ENCODE data around the gene KLF13. TPM values are rescaled to one million over a fixed set of nuclear protein-coding genes. Genes with fewer than 3 reads are reported as not detected.

The KLF13 gene
- polyA plus RNA-seq, 4 donors = 63.4 to 84.7 (median 71.2) TPM

- DNase-seq (ENCODE audit: low read depth in 4 of 4, low spot score in 2 of 4) = no peak
Measured at GRCh38 chr15:31397851-31398661, 71.4 kb downstream of the KLF13 start.

DNA sequence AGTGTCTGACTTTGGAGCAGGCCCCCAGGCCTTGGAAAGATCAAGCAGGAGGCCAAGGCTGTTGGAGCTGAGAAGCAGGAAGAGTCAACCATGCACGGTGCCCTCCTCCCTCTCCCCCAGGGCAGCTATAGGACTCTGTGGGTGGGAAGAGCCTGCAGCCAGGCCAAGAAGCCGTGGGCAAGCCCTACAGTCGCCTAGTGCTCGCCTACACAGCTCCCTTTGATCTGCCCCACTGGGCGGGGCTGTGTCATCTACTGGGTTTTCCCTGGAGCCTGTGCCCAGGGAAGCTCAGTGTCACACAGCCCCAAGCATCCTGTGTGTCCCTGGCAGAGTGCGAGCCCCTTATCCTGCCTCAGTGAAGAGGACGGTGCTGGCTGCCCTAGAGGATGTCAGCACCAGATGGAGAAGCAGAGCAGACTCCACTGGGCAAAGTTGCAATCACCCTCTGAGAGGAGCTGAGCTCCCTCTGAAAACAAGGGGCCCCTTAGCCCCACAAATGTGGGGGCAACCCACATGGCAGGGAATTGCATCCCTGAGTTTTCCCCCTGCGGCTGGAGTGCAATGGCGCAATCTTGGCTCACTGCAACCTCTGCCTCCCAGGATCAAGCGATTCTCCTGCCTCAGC lies 72.2 kb downstream of the KLF13 start:
- DNase-seq (ENCODE audit: low read depth in 4 of 4, low spot score in 2 of 4) = no peak

DNA sequence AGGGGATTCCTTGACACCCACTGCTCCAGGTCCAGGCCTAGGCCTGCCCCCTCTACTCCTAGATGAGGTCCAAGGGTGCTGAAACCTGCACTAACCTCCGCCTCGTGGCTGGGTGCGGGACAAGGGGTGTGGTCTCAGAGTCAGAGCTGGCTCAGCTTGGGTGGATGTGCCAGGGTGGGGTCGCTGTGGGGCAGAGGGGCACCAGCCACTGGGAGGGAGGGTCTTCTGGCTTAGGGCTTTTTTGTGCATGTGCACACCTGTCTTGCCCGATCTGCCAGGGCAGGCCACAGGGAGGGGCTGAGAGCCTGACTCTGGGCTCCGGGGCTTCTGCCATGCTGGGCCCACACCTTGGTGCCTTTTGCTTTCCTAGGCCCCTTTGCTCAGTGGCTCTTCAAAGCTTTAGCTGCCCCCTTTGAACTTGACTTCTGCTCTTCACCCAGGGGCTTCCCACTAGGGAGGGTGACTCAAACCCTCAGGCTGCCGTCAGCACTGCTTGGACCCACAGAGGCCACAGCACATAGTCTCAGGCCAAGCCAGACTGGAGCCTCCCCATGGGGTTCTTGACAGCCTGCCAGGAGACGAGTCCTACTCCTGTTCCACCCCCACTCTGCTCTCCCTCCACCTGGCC lies 73.0 kb downstream of the KLF13 start:
- no peak for DNase-seq (ENCODE audit: low read depth in 4 of 4, low spot score in 2 of 4)

DNA sequence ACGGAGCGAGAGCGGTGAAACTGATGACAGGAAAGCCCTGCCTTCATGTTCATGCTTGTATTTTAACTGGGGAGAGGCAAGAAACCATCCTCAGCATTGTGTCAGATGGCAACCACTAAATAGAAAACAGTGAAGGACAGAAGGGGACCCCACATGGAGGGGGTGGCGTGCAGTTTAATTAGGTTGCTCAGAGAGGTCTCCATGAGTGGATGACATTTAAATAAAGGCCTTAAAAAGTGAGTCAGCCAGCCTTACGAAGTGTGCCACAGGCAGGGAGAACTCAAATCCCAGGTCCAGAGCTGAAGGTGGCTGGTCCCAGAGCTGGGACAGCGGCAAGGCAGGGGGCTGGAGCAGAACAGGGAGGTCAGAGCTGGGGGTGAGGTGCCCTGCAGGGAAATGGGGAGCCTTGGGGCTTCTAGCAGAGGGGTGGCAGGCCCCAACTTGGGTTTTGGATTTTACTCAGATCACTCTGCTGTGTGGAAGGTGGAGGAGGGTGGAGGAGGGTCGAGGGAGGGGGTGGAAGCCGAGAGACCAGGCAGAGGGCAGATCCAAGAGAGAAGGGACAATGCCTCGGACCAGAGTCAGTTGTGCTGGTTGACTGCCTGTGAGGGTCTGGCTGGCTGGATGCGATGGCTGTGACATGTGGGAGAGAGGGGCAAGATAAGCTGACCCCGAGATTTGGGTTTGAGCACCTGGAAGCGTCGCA lies 73.7 kb downstream of the KLF13 start:
- no peak for DNase-seq (ENCODE audit: low read depth in 4 of 4, low spot score in 2 of 4)

DNA sequence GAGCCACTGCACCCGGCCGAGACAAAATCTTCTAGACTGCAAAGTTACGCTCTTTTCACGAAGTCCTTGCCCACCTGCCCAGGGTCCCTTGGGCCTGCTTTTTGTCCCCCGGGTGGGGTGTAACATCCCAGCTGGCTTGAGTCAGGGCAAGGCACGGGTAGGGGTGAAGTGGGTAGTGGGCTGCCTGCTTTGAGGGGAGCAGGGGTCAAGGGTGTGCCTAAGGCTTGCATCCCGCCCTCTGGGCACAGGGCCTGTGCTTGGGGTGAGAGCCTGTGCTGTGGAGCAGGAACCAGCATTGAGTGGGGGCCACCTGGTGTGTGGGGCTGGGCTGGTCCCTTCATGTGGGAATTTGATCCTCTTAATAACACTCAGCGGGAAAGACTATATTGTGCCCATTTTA lies 74.6 kb downstream of the KLF13 start:
- DNase-seq (ENCODE audit: low read depth in 4 of 4, low spot score in 2 of 4) = no peak

DNA sequence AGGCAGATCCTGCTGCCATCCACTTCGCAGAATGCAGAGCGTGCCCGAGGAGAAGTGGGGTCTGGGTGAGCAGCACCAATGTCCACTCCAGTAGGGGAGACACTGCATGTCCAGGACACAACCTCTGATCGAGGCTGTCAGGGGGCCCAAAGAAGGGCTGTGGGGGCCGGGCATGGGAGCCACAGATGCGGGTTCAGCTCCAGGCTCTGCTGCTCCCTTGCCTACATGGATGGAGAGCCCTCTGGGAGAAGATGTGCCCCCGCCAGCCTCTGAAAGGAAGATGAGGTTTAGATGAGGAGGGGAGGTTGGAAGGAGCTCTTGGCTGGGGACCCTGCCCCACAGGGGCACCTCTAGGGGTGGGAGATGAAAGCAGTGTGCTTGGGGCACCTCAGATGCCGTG lies 75.4 kb downstream of the KLF13 start:
- DNase-seq (ENCODE audit: low read depth in 4 of 4, low spot score in 2 of 4) = no peak

- DNase-seq (ENCODE audit: low read depth in 4 of 4, low spot score in 2 of 4) = no peak
Measured at GRCh38 chr15:31402511-31403056, 75.9 kb downstream of the KLF13 start.

DNA sequence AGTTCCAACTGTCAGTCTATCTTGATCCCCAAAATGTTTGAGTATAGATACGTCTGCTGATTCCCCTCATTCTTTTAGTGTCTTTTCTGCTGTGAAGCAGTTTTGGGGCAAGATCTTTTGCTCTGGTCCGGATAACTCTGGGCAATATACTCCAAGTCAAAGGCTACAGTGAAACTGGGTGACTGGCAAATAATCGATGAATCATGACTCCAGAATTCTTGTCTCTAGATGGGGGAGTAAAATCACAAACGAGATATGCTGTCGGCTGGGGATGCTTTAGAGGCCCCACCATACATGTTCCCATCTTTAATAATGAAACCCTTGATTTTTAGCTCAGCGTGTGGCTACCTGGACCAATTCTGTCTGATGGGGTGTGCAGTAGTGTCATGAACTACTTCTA lies 76.5 kb downstream of the KLF13 start:
- DNase-seq (ENCODE audit: low read depth in 4 of 4, low spot score in 2 of 4) = no peak

- DNase-seq (ENCODE audit: low read depth in 4 of 4, low spot score in 2 of 4) = no peak
Measured at GRCh38 chr15:31403606-31404005, 77.0 kb downstream of the KLF13 start.

DNA sequence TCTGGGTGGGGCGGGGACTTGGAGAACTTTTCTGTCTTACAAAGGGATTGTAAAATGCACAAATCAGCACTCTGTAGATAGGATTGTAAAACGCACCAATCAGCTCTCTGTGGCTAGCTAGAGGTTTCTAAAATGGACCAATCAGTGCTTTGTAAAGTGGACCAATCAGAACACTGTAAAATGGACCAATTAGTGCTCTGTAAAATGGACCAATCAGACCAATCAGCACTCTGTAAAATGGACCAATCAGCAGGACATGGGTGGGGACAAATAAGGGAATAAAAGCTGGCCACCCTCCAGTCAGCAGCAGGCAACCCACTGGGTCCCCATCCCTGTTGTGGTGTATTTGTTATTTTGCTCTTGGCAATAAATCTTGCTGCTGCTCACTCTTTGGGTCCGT lies 77.7 kb downstream of the KLF13 start:
- DNase-seq (ENCODE audit: low read depth in 4 of 4, low spot score in 2 of 4) = no peak

DNA sequence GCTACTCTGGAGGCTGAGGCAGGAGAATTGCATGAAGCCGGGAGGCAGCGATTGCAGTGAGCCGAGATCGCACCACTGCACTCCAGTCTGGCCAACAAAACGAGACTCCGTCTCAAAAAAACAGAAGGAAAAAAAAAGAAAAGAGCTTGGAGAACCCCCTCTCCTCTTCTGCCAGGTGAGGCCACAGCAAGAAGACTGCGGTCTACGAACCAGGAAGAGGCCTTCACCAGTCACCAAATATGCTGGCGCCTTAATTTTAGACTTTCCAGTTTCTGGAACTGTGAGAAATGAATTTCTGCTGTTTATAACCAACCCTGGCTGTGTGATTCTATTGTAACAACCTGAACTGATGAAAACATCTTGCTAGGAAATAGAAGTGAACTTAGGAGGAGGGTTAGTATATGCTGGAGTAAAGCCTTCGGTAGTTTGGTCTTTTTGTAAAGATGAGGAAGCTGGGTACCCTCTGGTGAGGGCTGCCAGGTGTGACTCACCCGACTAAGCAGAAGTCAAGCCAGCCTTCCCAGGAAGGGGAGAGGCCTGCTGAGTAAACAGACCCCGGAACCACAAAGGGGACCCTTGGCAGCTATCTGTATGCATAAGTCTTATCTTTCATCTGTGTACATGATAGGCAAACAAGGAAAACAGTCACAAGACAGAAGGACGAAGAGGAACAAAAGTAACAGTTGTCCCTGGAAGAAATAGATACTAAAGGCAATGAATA lies 78.7 kb downstream of the KLF13 start:
- no peak for DNase-seq (ENCODE audit: low read depth in 4 of 4, low spot score in 2 of 4)

- no peak for DNase-seq (ENCODE audit: low read depth in 4 of 4, low spot score in 2 of 4)
Measured at GRCh38 chr15:31407376-31407775, 80.7 kb downstream of the KLF13 start.

DNA sequence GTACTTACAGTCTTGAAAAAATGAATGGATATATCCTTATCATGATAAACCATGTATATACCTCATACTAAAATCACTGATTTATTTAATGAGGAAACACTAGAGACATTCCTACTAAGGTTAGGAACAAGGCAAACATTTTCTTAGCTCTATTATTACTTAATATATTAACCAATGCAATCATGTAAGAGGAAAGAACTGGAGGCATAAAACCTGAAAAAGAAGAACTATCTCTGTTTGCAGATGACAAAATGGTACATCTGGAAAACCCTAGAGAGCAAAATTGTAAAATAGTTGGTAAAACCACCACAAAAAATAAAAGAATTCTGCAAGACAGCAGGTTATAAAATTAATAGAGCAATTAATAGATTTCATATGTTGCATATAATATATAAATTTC lies 81.2 kb downstream of the KLF13 start:
- no peak for DNase-seq (ENCODE audit: low read depth in 4 of 4, low spot score in 2 of 4)

DNA sequence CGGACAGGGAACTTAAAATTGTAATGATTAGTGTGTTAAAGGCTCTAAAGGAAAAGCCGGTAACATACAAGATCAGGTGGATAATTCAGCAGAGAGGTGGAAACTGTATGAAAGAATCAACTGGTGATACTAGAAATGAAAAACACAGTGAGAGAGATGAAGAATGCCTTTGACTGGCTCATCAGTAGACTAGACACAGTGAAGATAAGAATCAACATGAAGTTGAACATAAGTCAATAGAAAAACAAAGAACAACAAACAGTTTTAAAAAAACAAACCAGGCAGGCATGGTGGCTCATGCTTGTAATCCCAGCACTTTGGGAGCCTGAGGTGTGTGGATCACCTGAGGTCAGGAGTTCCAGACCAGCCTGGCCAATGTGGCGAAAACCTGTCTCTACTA lies 82.1 kb downstream of the KLF13 start:
- DNase-seq (ENCODE audit: low read depth in 4 of 4, low spot score in 2 of 4) = no peak

DNA sequence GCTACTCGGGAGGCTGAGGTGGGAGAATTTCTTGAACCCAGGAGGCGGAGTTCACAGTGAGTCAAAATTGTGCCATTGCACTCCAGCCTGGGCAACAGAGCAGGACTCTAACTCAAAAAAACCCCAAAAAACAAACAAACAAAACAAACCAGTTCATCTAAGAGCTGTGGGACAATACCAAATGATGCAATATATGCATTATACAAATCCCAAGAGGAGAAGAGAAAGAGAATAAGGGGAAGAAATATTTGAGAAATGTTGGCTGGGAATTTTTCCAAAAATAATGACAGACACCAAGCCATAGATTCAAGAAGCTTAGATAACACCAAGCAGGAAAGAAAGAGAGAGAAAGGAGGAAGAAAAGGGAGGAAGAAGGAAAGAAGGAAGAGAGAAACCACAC lies 82.5 kb downstream of the KLF13 start:
- no peak for DNase-seq (ENCODE audit: low read depth in 4 of 4, low spot score in 2 of 4)

DNA sequence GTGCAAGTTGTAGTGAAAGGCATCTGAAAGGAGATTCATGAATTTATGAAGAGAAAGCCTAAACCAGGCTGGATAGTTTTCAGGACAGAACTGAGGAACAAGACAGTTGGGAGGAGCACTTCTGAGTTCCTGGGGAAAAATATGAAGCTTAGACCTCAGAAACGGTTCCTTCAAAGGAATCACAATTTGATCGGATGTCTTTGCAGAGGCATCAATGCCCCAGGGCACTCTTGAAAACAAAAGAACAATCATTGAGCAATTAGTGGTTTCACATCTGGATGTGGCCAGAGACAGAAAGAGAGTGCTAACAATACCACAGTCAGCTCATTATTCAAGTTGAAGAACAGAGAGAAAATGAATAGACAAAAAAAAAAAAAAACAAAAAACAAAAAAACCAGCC lies 86.2 kb downstream of the KLF13 start:
- no peak for DNase-seq (ENCODE audit: low read depth in 4 of 4, low spot score in 2 of 4)

GRCh38 chr15:31415201-31415600 lies 88.6 kb downstream of the KLF13 start:
- no peak for DNase-seq (ENCODE audit: low read depth in 4 of 4, low spot score in 2 of 4)

- no peak for DNase-seq (ENCODE audit: low read depth in 4 of 4, low spot score in 2 of 4)
Measured at GRCh38 chr15:31419820-31420219, 93.2 kb downstream of the KLF13 start.

DNA sequence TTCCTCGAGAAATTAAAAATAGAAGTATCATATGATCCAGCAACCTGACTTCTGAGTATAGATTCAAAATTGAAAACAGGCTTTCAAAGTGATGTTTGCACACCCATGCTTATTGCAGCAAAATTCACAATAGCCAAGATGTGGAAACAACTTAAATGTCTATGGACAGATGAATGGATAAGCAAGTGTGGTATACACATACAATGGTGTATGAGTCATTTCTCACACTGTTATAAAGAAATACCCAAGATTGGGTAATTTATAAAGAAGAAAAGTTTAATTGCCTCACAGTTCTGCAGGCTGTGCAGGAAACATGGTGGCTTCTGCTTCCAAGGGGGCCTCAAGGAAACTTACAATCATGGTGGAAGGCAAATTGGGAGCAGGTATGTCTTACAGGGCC lies 100.8 kb downstream of the KLF13 start:
- no peak for DNase-seq (ENCODE audit: low read depth in 4 of 4, low spot score in 2 of 4)

Measured in left renal cortex interstitium (tissue), 4 donors.